HuH-7.5 (cell line): Measurements from ENCODE around the gene CHEK2.
"Not testable (repeated sequence)": the region's sequence is repeated elsewhere in the genome, so short reads cannot be mapped to it uniquely, and the experiment has no call there.

Source experiments
- DNase-seq: peaks from one replicate; pipeline ENCODE4 v3.0.0; 2011; ENCODE audit warnings: low spot score

Gene CHEK2

DNA sequence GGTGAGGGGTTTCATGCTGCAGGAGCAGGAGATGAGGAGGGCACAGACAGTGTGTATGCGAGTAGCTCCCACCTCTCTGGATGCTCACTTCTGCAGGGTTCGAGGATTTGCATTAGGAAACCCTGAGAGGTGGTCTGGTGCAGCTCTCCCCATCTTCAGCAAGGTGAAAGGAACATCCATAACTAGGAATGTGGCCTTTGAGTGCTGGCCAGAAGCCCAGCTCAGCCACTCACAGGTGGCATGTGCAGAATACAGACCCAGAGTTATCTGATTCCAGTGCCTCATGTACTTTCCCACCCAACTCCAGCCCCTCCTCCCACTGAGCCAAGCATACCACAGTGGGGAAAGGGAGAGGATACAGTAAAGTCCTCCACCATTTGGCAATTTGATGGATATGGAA, 51.8 kb downstream of the CHEK2 start:
- DNase-seq, result not testable (repeated sequence)

- DNase-seq, result not testable (repeated sequence)
Measured at GRCh38 chr22:28682966-28683365, 58.7 kb downstream of the CHEK2 start.

- not testable (repeated sequence) for DNase-seq
Measured at GRCh38 chr22:28680813-28681490, 60.7 kb downstream of the CHEK2 start.

DNA sequence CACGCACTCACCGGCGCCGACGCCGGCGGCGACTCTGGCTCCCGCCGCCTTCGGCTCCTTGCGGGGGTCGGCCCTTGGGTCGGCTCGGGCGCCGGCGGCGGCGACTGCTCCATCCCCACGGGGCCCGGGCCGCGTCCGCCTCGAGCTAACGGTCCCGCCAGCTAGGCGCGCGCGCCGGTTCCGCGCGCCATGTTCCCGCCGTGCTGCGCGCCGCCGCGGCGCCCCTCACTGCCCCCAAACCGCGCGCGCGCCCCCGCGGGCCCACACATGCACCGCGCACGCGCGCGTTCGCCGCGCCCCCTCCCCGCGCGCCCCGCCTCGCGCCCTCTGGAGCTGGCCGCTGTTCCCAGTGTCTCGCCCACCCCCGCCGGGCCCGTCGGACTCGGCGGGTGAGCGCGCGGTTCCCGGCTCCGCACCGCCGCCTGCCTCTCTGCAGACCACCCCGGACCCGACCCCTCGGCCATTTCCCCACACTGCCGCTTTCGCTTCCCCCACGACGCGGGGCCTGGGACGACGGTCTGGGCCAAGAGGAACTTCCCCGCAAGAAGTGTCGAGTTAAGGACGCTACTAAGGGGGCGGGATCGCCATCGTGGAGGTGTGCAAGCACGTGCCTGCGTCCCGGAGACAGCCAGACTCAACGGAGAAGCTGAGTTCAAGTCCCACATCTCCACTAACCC, 61.9 kb downstream of the CHEK2 start, which contains the start of gene TTC28:
TTC28 (minus strand) TSS at position 230 of the 677 bp plus-strand sequence; CDS start at position 113, 117 bp downstream.
- peak; percentile 56 for DNase-seq

DNA sequence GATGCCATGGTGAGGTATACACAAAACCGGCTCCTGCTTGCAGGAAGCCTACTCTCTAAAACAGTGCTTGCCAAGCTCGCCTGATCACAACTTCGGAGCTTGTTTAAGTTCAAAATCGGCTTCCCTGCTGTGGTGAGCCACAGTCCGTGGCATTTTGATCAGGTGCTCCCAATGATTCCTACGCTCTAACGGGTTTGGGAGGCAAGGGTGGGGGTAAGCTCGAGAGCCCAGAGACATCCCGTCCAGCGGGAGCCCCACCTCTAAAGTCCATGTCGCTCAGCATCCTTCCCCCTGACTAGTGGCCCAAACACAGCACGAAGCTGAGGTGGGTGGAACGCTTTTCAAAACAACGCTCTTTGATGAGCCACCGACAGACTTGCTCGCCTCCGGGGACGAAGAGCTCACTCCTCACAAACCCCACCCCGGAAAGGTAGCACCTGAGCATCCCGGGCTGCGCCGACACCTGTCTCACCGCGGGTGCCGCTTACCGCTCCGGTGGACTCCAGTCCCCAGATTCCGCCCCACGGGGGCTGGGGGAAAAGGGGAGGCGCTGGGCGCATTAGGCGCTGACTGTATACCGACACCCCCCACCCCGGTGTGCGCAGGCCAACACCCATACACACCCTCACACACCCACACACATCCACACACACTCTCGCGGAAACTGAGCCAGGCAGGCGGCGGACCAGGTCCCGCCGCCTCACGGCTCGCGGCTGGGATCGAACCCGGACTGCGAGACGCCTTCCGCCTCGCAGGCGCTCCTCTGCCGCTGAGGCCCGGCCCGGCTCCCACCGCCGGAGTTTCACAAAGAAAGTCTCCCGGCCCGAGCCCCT, 62.6 kb downstream of the CHEK2 start:
- DNase-seq, result not testable (repeated sequence)

DNA sequence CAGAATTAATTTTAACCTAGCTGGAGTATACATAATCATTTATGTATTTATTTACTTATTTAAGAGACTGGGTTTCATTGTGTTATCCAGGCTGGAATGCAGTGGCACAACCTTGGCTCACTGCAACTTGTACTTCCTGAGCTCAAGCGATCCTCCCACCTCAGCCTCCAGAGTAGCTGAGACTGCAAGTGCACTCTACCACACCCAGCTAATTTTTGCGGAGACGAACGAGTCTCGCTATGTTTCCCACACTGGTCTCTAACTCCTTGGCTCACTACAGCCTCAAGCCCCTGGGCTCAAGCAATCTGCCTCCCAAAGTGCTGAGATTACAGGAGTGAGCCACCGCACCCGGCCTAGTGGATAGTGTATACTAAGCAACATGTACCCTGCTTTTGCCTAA, 63.5 kb downstream of the CHEK2 start:
- DNase-seq, result not testable (repeated sequence)

DNA sequence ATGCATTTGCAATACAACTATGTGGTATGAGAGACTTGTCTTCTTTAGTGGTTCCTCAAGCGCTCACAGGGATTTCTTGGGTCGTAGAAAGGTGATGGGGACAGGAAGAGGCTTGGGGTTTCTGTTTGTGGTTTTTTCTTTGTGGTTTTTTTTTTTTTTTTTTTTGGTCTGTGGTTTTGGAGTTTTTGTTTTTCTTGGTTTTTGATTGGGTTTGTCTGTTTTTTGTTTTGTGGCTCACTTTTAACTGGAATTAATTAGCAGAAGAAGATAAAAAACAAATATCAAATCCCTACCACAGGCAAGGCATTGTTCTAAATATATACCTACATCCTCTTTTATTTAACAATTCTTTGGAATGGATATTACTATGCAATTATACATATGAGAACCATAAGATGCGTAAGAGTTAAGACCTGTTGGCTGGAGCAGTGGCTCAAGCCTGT, 67.5 kb downstream of the CHEK2 start:
- no peak for DNase-seq

DNA sequence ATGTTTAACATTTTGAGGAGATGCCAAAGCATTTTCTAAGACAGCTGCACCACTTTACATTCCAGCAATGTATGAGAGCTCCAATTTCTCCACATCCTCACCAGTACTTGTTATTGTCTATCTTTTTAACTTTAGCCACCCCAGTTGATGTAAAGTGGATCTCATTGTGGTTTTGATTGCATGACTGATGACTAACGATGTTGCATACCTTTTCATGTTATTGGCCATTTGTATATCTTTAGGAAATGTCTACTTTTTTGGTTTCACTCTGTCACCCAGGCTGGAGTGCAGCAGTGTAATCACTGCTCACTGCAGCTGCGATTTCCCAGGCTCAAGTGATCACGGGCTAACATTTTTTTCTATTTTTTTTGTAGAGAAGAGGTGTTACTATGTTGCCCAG, 70.9 kb downstream of the CHEK2 start:
- DNase-seq, result no peak

DNA sequence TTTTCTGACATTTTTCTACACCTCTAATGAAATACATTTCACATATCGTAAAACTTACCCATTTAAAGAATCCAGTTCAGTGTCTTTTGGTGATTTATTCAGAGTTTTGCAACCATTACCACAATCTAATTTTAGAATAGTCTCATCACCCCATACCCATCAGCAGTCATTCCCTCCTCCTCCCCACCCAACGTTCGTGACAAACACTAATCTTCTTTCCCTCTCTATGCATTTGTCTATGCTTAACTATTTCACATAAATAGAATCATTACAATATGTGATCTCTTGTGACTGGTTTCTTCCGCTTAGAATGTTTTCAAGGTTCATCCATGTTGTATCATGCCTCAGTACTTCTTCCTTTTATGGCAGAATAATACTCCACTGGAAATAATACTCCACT, 71.5 kb downstream of the CHEK2 start:
- DNase-seq, result no peak

GRCh38 chr22:28669387-28669786, 72.2 kb downstream of the CHEK2 start:
- no peak for DNase-seq

- DNase-seq, result not testable (repeated sequence)
Measured at GRCh38 chr22:28663569-28663942, 78.1 kb downstream of the CHEK2 start.

GRCh38 chr22:28658448-28658847, 83.2 kb downstream of the CHEK2 start:
- no peak for DNase-seq

- no peak for DNase-seq
Measured at GRCh38 chr22:28656181-28656580, 85.4 kb downstream of the CHEK2 start.

DNA sequence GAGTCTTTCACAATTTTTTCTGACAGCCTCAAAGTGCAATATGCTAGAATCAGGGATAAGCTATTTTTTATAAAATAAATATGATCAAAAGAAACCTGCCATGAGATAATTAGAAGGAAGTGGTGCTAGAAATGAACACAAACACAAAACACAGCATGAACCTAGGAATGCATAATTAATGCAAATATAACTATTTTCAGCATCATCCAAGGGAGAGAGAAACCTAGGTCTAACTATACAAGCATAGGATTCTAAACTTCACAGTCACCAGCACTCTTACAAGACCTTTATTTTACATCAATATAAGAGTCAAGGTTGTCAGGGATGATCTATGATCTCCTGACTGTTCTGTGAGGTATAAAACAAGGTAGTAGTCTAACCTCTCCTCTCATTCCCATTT, 91.2 kb downstream of the CHEK2 start:
- no peak for DNase-seq

- no peak for DNase-seq
Measured at GRCh38 chr22:28648792-28649191, 92.8 kb downstream of the CHEK2 start.

GRCh38 chr22:28647216-28647615, 94.4 kb downstream of the CHEK2 start:
- DNase-seq, result no peak

DNA sequence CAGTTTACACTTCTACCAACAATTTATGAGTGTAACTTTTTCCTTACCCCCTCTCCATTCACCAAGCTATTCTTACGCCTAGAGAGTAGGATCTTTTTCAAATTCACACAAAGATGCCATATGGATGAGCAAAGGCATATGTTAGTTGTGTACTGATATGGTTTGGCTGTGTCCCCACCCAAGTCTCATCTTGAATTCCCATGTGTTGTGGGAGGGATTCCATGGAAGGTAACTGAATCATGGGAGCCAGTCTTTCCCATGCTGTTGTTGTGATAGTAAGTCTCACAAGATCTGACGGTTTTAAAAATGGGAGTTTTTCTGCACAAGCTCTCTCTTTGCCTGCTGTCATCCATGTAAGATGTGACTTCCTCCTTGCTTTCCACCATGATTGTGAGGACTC, 102.3 kb downstream of the CHEK2 start:
- DNase-seq, result no peak
